Esophagus (tissue), 2 donors: ENCODE results near the gene BHMT2. TPM values are rescaled to one million over a fixed set of nuclear protein-coding genes. Genes with fewer than 3 reads are reported as not detected.
A peak's percentile ranks its signal among the peaks of the same experiment; 100 is the strongest.

Experiments
- H3K27ac ChIP-seq, 2 donors: one replicate each; pipeline ENCODE4 v1.5.1; 2013; ENCODE audit warnings: low read depth in 2 of 2, mild to moderate bottlenecking in 2 of 2, inconsistent platforms in 1 of 2, low read length in 1 of 2, moderate library complexity in 1 of 2
- H3K27me3 ChIP-seq, 2 donors: one replicate each; pipeline ENCODE4 v1.6.1; 2013; ENCODE audit warnings: low read length in 2 of 2, control low read depth in 1 of 2, mild to moderate bottlenecking in 1 of 2; ENCODE audit not compliant: insufficient read depth in 2 of 2, control insufficient read depth in 1 of 2
- H3K36me3 ChIP-seq, 2 donors: one replicate each; pipeline ENCODE4 v1.6.1; 2013; ENCODE audit warnings: low read length in 1 of 2; ENCODE audit not compliant: control insufficient read depth in 2 of 2, insufficient read depth in 2 of 2
- H3K4me1 ChIP-seq, 2 donors: one replicate each; pipeline ENCODE4 v1.6.1; 2013; ENCODE audit warnings: low read length in 1 of 2; ENCODE audit not compliant: control insufficient read depth in 2 of 2, insufficient read depth in 2 of 2
- H3K4me3 ChIP-seq, 2 donors: one replicate each; pipeline ENCODE4 v1.5.1; 2013; ENCODE audit warnings: low read length in 2 of 2, mild to moderate bottlenecking in 2 of 2, low read depth in 1 of 2, moderate library complexity in 1 of 2
- H3K9me3 ChIP-seq, 2 donors: one replicate each; pipeline ENCODE4 v1.6.1; 2013; ENCODE audit warnings: mild to moderate bottlenecking in 2 of 2, low read depth in 1 of 2, low read length in 1 of 2, moderate library complexity in 1 of 2; ENCODE audit not compliant: control insufficient read depth in 2 of 2, insufficient read depth in 1 of 2
- WGBS, 2 donors: extraction: QIAGEN DNeasy Blood & Tissue Kit; methylation state at CpG; one replicate each; pipeline ENCODE4 v1.1.7; 2013; 5-methylcytosine and 5-hydroxymethylcytosine counted together
- polyA plus RNA-seq, 2 donors: library from polyadenylated mRNA; stranded (reverse); fragments of 200-250 nt; gene quantifications; one replicate each; pipeline ENCODE4 v1.2.3, GENCODE V29; 2013
- donor health status: healthy with polysubstance abuse.
- donor health status: Bipolar disorder and iron deficiency.

The BHMT2 gene
- polyA plus RNA-seq, 2 donors: 3.1 to 4.4 TPM

- Histone ChIP-seq H3K27ac (no peak overlapping the region), H3K36me3 (no peaks in the 10 kb centered on the region), H3K4me3 (no peak overlapping the region), H3K9me3 (no peaks in the 10 kb centered on the region), H3K4me1 (peaks cover 0 to 6% of the 10 kb centered on the region in 2 donors), H3K27me3 (peaks cover 0 to 5% of the 10 kb centered on the region in 2 donors)
- 62 to 68% methylated on average over 15 of the region's 15 CpGs for WGBS, 2 donors
Measured at GRCh38 chr5:79109527-79110492, 40.2 kb downstream of the BHMT2 start.

- Histone ChIP-seq H3K27me3 (peaks cover 0 to 5% of the 10 kb centered on the region in 2 donors), H3K9me3 (no peaks in the 10 kb centered on the region), H3K4me3 (peak within 1 kb of the TSS in 1 of 2 donors; percentile 2), H3K27ac (no peak within 1 kb of the TSS), H3K36me3 (no peaks in the 10 kb centered on the region), H3K4me1 (peaks cover 0 to 6% of the 10 kb centered on the region in 2 donors)
- WGBS, 2 donors: 34 to 40% methylated on average over 32 of the region's 32 CpGs
Measured at GRCh38 chr5:79111387-79111959, 41.9 kb downstream of the BHMT2 start, which contains the start of gene BHMT. BHMT (plus strand) TSS chr5:79111809; CDS start chr5:79111886, 77 bp downstream.

- 10 to 11% methylated on average over 38 to 39 of the region's 39 CpGs for WGBS, 2 donors
- Histone ChIP-seq H3K4me1 (peaks cover 0 to 6% of the 10 kb centered on the region in 2 donors), H3K9me3 (no peaks in the 10 kb centered on the region), H3K36me3 (no peaks in the 10 kb centered on the region), H3K4me3 (peak overlapping the region in 1 of 2 donors; percentile 2), H3K27me3 (peaks cover 0 to 5% of the 10 kb centered on the region in 2 donors), H3K27ac (no peak overlapping the region)
Measured at GRCh38 chr5:79111960-79112702, 42.6 kb downstream of the BHMT2 start.

GRCh38 chr5:79112703-79113058 is 43.1 kb downstream of the BHMT2 start:
- H3K9me3 ChIP-seq: no peaks in the 10 kb centered on the region
- no peak overlapping the region for H3K4me3 ChIP-seq
- H3K36me3 ChIP-seq: no peaks in the 10 kb centered on the region
- H3K27ac ChIP-seq: no peak overlapping the region
- peaks cover 0 to 6% of the 10 kb centered on the region in 2 donors for H3K4me1 ChIP-seq
- WGBS, 2 donors: 83 to 85% methylated on average over 5 of the region's 5 CpGs
- peaks cover 0 to 5% of the 10 kb centered on the region in 2 donors for H3K27me3 ChIP-seq

- H3K36me3 ChIP-seq: no peaks in the 10 kb centered on the region
- H3K4me3 ChIP-seq: no peak overlapping the region
- no peaks in the 10 kb centered on the region for H3K4me1 ChIP-seq
- H3K27ac ChIP-seq: no peak overlapping the region
- 52 to 79% methylated on average over 4 of the region's 4 CpGs for WGBS, 2 donors
- no peaks in the 10 kb centered on the region for H3K27me3 ChIP-seq
- H3K9me3 ChIP-seq: no peaks in the 10 kb centered on the region
Measured at GRCh38 chr5:79119486-79119885, 49.9 kb downstream of the BHMT2 start.

DNA sequence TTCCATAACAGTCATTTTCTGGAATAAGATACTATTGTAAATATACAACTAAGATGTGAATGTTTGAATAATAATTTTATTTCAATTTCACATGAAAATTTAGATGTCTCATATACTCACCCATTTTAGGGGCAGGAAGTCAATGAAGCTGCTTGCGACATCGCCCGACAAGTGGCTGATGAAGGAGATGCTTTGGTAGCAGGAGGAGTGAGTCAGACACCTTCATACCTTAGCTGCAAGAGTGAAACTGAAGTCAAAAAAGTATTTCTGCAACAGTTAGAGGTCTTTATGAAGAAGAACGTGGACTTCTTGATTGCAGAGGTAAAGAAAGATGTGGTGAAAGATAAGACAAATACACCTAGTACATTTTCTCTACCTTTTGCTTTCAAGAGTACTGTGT is 50.7 kb downstream of the BHMT2 start:
- Histone ChIP-seq H3K27ac (no peak overlapping the region), H3K27me3 (no peaks in the 10 kb centered on the region), H3K9me3 (no peaks in the 10 kb centered on the region), H3K4me3 (no peak overlapping the region), H3K36me3 (no peaks in the 10 kb centered on the region), H3K4me1 (no peaks in the 10 kb centered on the region)
- 82 to 87% methylated on average over 4 of the region's 4 CpGs for WGBS, 2 donors

DNA sequence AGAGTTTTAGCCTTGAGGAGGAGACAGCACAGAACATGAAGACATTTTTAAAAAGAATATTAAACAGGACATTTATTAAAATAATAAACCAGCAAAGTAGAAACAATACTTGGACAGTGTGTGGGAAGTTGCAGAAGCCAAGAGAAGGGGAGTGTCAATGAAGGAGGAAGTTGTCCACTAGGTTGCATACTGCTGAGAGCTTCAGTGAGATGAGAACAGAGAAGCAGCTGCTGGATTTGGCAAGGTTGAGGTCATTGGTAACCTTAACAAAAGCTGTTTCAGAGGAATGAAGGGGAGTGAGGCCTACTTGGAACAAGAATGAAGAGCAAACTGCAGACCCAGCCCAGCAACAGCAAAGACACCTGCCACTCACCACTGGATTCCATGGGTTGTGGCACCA is 53.4 kb downstream of the BHMT2 start:
- Histone ChIP-seq H3K4me3 (no peak overlapping the region), H3K36me3 (no peaks in the 10 kb centered on the region), H3K27ac (no peak overlapping the region), H3K27me3 (no peaks in the 10 kb centered on the region), H3K9me3 (no peaks in the 10 kb centered on the region), H3K4me1 (no peaks in the 10 kb centered on the region)

DNA sequence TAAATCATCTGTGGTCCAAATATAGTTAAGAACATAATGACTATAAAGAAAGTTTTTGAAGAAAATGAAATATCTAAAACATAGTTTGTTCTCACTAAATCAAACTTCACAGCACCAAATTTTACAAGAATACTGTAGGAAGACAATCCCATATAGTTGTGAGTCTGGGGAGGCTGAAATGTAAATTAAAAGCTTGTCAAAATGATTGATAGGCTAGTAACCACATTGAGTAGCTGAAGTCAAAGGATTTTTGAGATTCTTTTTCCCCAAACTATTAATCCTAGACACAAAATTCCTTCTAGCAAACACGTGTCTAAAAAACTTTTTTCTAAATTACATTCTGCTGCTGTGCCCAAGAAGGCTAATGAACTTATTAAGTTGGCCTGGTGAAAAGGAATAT is 55.0 kb downstream of the BHMT2 start:
- Histone ChIP-seq H3K4me1 (no peaks in the 10 kb centered on the region), H3K9me3 (no peaks in the 10 kb centered on the region), H3K27ac (no peak overlapping the region), H3K4me3 (no peak overlapping the region), H3K36me3 (no peaks in the 10 kb centered on the region), H3K27me3 (no peaks in the 10 kb centered on the region)
- WGBS, 2 donors: 70% methylated on average over 1 of the region's 1 CpG

DNA sequence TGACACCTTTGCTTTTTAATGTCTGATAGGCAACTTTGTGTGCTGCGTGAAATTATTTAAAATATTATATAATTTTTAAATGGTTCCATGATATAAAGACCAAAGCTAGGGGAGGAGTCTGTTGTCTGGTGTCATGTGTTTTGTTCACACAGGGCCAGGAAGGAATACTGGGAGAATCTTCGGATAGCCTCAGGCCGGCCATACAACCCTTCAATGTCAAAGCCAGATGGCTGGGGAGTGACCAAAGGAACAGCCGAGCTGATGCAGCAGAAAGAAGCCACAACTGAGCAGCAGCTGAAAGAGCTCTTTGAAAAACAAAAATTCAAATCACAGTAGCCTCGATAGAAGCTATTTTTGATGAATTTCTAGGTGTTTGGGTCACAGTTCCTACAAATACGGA is 61.2 kb downstream of the BHMT2 start:
- no peaks in the 10 kb centered on the region for H3K4me1 ChIP-seq
- no peak overlapping the region for H3K27ac ChIP-seq
- no peaks in the 10 kb centered on the region for H3K36me3 ChIP-seq
- no peak overlapping the region for H3K4me3 ChIP-seq
- no peaks in the 10 kb centered on the region for H3K9me3 ChIP-seq
- no peaks in the 10 kb centered on the region for H3K27me3 ChIP-seq
- 78 to 81% methylated on average over 6 of the region's 6 CpGs for WGBS, 2 donors
